GM10266 (cell line): Measurements from ENCODE around the gene DCAF11.

Experiments
- DNase-seq: peaks from one replicate; pipeline ENCODE4 v3.0.0; 2012; ENCODE audit errors: extremely low spot score
- CTCF ChIP-seq: IDR thresholded peaks from 2 replicates; pipeline ENCODE4 v1.5.1; 2012; ENCODE audit warnings: mild to moderate bottlenecking, low read depth; ENCODE audit not compliant: control insufficient read depth, insufficient read depth; ENCODE audit errors: missing control alignments

The DCAF11 gene

GRCh38 chr14:24114532-24115421 is at the start of gene DCAF11, which contains the start of gene NRL:
TSS of gene DCAF11 (plus strand) at chr14:24114777. CDS start at chr14:24115595, 818 bp downstream.
TSS of gene NRL (minus strand) at chr14:24114949. CDS start at chr14:24082848, 32,101 bp downstream.
- DNase-seq = peak; percentile 97
- no peak for TF ChIP-seq CTCF

- DNase-seq = no peak
- no peak for TF ChIP-seq CTCF
Observed at GRCh38 chr14:24064856-24065255, 49.7 kb upstream of the DCAF11 start.

- TF ChIP-seq CTCF = no peak
- DNase-seq = no peak
Observed at GRCh38 chr14:24065408-24065807, 49.2 kb upstream of the DCAF11 start.

GRCh38 chr14:24066496-24067132 is 48.0 kb upstream of the DCAF11 start:
- TF ChIP-seq CTCF = no peak
- no peak for DNase-seq

GRCh38 chr14:24067133-24068082 is 47.2 kb upstream of the DCAF11 start:
- TF ChIP-seq CTCF = no peak
- DNase-seq = no peak

GRCh38 chr14:24068711-24069410 is 45.7 kb upstream of the DCAF11 start:
- no peak for TF ChIP-seq CTCF
- DNase-seq = no peak
